HG02759 (cell line): ENCODE results near the gene ALPP.
"Not testable (repeated sequence)": the region's sequence is repeated elsewhere in the genome, so short reads cannot be mapped to it uniquely, and the experiment has no call there.

Source experiments
- ATAC-seq: cut with Tn5 transposase; IDR thresholded peaks from one replicate; pipeline ENCODE4 v1.9.1; 2021; ENCODE audit warnings: mild to moderate bottlenecking, moderate library complexity; ENCODE audit not compliant: unreplicated experiment

The ALPP gene

DNA sequence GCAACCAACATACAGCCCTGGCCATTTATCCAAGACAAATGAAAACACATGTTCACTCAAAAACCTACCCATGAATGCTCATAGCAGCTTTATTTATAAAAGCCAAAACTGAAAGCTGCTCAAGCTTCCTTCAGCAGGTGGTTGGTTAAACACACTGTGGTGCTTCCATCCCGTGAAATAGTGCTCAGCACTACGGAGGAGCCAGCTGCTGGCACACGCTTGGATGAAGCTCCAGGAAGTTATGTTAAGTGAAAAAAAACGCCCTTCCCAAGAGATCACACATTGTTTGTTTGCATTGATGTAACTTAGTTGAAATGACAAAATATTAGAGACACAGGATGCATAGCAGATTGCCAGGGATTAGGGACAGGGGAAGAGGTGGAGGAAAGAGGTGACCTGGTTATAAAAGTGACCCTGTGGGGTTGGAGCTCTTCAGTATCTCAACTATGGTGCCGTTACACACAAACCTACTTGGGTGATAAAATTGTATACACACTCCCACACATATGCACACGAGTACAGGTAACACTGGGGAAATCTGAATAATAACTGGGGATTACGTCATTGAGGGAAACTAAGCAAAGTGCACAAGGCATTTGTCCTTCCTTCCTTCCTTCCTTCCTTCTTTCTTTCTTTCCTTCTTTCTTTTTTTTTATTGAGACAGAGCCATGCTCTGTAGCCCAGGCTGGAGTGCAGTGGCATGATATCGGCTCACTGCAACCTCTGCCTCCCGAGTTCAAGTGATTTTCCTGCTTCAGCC, 21.9 kb downstream of the ALPP start:
- no peak for ATAC-seq

DNA sequence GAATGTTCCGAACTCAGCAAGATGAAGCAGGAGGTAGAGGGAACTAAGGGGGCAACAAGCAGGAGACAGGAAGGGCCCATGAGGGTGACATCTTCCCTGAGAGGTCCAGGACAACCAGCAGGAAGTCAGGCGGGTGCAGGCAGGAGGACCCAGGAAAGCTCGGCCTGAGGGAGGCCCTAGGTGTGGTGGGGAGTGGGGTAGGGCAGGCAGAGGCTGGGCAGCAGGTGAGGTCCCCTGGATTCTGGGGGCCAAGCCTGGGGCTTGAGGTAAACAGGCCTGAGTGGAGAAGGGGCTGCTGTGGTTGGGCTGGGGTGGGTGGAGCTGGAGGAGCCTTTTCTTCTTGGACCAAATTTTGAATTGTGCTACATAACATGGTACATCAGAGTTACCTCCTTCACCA, 24.0 kb downstream of the ALPP start:
- ATAC-seq: no peak

DNA sequence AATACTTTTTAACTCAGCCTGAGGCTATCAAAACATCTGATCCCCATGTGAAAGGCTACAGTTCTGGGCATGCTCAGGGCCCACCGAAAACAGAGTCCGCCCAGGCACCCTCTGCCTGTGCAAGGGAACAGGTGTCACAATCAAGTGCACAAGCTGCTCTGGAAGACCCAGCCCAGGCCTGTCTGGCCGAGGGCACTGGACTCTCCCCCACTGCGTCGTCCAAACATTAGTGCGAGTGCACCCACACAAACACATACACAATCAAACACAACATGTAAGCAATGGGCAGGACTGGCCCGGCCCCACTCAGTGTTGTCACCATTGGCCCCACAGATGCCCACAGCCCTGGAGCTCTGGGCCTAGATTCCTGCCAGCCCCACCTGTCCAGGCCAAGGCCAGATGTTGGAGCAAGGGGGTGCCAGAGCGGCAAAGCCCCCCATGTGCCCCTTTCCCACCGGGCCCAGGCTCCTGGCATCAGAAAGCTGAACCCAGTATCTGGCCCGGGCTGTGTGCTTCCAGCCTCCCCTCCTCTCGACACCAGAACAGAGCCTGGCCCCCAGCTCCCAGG, 27.5 kb downstream of the ALPP start:
- no peak for ATAC-seq

DNA sequence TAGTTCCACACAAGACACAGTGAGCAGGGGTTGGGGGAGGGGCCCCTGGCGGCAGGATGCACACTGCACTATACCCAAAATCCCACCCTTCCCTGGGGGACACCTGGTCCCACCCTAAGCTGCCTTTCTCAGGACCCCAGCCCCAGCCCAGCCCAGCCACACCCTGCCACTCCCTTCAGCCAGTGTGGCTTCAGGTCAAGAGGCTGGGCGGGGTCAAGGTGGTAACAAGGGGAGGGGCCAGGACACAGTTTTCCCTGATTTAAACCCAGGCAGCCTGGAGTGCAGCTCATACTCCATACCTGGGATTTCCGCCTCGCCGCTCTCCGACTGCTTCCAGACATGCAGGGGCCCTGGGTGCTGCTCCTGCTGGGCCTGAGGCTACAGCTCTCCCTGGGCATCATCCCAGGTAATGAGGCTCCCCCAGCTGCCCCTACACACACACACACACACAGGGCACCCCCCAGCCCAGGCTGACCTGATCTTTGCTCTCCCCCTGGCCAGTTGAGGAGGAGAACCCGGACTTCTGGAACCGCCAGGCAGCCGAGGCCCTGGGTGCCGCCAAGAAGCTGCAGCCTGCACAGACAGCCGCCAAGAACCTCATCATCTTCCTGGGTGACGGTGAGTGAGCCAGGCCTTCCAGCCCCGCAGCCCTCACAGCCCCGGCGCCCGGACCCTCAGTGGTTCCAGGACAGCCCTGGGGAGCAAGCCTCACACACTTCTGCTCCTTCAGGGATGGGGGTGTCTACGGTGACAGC, 28.2 kb downstream of the ALPP start, which contains the start of gene ALPG:
Gene ALPG, plus strand, starts transcription at position 289 of the 755 bp plus-strand sequence. Its CDS starts 51 bp downstream, at position 340.
- no peak for ATAC-seq

DNA sequence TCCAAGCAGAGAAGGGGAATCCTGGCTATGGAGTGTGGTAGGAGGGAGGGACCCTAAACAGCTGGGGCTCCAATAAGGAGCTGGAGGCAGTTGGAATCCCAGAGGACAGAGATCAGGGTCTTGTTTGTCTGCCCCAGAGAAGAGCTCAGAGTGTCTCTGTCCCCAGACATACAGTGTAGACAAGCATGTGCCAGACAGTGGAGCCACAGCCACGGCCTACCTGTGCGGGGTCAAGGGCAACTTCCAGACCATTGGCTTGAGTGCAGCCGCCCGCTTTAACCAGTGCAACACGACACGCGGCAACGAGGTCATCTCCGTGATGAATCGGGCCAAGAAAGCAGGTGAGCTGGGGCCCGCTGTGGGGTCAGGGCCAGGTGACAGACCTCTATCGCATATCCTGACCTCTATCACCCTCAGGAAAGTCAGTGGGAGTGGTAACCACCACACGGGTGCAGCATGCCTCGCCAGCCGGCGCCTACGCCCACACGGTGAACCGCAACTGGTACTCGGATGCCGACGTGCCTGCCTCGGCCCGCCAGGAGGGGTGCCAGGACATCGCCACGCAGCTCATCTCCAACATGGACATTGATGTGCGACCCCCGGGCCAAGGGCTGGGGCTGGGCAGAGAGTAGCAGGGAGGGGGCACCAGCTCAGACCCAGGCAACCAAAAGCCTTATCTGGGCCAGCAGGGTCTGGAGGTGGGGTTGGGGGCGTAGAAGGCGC, 29.0 kb downstream of the ALPP start:
- ATAC-seq: not testable (repeated sequence)

DNA sequence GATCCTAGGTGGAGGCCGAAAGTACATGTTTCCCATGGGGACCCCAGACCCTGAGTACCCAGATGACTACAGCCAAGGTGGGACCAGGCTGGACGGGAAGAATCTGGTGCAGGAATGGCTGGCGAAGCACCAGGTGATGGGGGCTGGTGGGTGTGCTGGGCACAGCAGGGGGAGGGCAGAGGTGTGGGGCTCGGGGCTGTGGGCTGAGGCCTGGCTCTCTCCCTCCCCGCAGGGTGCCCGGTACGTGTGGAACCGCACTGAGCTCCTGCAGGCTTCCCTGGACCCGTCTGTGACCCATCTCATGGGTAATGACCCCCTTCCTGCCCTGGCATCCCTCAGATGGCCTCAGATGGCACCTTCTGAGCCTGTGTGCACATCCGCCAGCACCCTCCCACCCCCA, 29.7 kb downstream of the ALPP start:
- ATAC-seq: not testable (repeated sequence)

DNA sequence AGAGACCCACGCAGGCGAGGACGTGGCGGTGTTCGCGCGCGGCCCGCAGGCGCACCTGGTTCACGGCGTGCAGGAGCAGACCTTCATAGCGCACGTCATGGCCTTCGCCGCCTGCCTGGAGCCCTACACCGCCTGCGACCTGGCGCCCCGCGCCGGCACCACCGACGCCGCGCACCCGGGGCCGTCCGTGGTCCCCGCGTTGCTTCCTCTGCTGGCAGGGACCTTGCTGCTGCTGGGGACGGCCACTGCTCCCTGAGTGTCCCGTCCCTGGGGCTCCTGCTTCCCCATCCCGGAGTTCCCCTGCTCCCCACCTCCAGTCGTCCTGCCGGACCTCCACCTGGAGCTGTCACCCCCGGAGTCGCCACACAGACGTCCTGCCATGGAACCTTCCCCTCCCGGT, 31.1 kb downstream of the ALPP start:
- ATAC-seq: not testable (repeated sequence)

DNA sequence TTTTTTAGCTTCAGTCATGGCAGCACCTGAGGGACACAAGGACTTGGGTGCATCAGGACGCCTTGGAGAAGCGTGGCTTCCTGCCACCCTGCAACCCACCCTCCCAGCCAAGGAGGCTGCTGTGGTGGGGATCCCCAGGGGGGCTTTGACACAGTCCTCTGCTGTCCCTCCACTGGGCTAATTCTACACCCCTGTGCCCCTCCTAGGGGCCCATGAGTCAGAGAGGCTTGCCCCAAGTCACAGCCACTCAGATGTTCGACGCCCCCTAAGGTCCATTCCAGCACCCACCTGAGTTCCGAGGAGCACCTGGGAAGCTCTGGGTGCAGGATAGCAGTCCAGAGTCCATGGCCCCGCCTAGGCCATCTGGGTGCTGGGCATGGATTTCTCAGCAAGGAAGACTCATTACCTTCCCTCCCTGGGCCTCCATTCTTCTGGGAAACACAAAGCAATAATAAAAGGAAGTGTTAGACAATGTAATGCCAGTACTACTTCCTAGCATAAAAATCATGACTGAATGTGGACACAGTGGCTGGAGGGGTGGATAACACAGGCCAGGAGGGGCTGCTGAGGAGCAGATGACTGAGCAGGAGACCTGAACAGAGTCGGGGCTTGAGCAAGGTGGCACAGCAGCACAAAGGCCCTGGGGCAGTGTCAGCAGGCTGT, 31.8 kb downstream of the ALPP start:
- ATAC-seq: no peak

DNA sequence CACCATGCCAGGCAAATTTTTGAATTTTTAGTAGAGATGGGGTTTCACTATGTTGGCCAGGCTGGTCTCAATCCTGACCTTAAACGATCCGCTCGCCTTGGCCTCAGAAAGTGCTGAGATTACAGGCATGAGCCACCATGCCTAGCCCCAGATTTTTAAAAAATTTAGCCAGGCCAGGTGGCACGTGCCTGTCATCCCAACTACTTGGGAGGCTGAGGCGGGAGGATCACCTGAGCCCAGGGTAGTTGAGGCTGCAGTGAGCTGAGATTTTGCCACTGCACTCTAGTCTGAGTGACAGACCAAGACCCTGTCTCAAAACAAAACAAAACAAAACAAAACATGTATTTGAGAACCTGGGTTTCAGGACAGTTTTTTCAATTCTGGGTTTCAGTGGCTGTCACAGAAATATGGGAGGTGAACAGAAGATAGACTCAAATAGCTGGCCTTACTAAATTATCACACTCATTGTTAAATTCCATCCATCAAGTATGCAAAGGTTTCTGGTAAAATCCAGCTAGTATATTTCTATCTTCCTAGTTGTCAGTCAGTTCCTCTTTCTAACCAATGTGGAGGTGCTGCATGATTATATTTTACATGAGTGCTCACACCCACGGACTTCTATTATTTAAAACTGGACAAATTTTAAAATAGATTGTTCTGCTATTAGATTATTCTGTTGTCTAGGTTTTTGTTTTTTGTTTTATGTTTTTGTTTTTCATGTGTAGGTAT, 33.5 kb downstream of the ALPP start:
- no peak for ATAC-seq

DNA sequence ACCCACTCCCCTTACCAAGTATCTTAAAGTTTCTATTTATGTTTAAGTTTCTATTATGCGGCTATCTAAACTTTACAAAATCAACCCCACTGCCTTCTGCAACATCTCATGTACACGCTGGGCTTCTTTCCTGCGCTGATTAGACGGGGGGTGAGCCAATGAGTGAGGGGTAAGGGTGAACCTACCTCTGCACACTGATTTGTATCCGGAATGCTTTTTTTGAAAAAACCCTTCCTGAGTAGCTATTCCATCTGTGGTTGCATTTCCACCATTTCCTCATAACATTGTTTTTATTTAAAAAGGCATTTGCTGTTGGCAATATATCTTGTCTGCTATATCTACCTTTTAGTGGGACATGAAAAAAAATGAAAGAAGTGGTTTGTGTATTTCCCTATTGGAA, 34.4 kb downstream of the ALPP start:
- ATAC-seq: no peak

DNA sequence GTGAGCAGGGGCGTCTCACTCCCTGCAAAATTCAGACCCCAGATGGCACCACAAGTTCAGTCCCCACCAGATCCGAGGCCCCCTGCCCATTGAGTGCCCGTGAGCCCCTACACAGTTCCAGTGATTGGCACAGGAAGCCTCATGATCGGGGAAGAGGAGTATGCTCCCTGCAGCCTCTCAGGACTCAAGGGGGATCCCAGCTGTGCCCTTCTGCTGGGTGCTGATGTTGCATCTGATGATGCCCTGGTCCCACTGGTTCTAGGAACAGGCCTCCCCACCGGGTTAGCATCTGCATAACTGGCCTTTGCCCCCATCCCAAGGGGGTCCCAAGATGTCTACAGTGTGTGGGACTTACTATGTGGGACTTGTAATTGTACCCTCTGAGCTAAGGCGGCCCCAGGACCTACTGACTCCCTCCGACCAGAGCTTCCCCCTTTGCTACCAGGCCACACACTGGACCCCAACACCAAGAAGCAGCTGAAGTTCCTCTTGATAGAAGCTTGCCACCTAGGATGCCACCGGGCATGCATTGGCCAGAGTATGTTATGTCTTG, 36.7 kb downstream of the ALPP start:
- ATAC-seq: no peak

DNA sequence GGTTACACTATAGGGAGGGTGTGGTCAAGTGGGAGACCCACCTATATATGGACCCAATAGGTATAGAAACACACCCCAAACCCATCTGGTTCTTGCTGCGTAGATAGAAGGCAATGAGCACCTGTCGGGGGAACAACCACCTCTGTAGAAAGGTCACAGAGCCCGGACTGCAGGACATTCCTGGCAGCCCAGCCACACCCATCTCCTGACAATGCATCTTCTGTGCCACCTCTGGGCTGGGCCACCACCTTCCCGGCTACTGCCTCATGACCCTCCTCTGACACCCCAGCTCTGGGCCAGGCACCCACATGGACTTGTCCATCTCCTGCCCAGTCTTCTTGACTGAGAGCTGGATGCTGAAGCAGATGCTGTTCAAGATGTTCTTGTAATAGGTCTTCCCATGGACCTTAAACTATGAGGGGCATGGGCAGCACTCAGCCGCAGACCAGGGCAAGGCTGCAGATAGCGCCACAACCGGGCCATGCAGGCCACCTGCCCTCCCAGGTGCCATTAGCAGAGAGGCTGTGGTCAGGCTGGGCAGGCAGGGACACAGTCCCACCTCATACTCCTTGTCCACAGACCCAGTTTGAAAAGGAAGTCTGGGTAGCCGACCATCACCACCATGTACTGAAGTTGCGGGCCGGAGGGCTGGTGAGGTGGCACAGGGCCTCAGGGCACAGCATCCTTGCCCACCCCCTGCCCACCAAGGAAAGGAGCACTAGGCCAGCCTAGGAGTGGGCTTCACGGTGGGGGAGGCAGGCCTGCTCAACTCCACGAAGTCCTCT, 37.4 kb downstream of the ALPP start:
- no peak for ATAC-seq

DNA sequence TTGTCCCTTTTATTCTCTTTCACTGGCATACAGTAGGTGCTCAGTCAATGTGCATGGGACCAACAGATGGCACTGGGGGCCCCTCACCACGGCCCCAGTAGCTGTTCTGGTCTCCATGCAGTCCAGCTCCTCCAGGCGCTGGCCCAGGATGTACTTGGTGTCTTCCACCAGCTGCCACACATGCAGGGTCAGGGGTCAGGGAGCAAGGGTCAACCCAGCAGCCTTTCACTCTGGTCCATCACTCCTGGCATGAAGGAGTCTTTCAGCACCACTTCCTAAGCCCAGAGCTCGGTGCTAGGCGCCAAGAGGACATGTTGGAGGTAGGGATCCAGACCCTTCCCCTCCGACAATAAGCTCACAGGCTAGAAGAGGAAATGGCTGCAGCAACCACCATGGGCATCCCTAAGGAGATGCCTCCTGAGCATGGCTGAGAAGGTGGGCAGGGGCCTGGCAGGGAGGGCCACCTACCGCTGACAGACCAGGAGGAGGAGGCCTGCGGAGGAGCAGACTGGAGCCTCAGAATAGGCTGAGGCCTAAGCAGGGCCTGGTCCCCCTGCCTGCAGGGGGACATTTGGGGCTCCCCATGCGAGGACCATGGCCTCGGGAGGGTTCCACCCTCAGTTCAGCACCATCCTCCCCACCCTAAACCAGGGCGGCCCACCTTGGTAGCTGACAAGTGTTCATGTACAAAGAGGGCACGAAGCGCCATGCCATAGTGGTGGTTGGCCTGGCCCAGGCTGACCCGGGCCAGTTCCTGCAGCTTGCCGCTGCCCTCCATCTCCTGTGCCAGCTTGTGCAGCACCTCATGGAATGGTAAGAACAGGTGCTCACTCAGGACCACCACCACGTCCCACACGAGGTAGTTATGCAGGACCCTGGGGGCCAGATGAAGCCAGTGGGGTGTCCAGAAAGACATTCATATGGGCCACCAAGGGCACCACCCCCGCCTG, 38.2 kb downstream of the ALPP start:
- no peak for ATAC-seq

DNA sequence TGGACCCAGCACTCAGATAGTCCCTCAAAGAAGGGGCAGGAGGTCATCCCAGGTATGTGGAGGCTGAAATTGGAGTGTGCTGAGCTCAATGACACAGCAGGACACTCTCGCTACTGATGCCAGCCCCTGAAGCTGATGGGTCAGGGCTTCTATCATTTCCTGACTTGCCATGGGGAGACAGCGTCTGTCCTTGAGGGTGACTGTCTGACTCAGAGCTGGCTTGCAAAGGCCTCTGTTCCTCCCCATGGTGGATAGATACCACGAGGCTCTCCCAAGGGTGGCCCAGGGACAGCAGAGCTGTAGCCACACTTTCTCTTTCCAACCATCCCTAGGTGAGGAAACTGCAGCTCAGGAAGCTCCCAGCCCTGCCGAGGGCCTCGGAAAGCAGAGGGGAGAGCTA, 38.9 kb downstream of the ALPP start:
- ATAC-seq: no peak

DNA sequence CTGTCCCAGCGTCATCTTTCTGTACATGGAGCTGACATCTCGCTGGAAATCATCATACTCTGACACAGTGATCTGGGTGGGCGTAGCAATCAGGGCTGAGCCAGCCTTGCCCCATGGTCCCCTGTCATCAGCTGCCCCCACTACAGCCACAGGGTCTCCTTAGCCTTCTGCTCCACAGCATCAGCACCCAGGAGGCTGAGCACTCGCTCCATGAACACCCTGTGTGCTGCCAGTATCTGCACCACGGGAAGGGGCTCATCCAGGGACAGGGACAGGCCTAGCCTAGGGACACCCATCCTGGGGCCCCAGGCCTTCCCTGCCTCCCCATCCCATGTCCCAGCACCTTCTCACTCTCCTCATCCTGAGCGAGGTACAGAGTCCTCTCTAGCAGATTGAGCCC, 39.5 kb downstream of the ALPP start:
- ATAC-seq: no peak

DNA sequence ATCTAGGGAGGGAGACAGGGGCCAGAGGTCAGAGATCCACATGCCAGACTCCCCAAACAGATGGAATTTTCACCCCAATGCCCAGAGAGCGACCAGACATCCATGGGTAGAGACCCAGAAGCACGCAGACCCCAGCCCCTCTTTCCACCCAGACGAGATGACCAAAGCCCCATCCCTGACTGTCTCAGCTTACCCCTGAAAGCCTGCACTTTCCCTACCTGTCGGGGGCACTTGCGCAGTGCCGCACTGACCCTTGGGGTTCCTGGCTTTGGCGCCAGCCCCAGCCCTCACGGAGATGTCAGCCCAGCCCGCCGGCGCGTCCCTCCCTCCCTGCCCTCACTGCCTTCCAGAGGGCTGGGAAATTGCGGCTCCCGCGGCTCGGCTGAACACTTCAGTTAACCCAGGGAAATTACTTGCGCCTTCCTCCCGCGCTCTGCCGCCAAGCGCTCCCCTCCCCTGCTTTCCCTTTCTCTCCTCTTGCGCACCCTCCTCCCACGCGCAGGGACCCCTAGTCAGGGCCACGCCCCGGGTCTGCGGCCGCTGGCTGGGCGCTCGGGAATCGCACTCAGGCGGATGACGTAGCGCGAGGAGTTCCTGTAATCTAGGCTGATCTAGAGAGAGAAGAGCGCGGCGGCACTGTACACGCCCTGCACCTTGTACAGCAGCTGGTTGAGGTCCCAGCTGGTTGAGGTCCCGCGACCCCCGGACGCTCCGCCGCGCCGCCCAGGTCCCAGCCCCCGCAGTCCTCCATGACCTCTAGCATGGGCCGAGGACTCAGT, 40.1 kb downstream of the ALPP start:
- ATAC-seq: no peak
